T-helper 2 cell treated with Interferon-gamma antibody and Interleukin-4, amounts not matched to agents 5 μg/mL and 100 μg/mL, for 36 hours (primary cell): Measurements from ENCODE around the gene KIAA1549.
A peak's percentile ranks its signal among the peaks of the same experiment; 100 is the strongest.
"Not testable (repeated sequence)": the region's sequence is repeated elsewhere in the genome, so short reads cannot be mapped to it uniquely, and the experiment has no call there.

Source experiments
- DNase-seq: peaks from one replicate; pipeline ENCODE4 v3.0.0; 2021; ENCODE audit warnings: low spot score
- H3K27ac Mint-ChIP-seq: one replicate; pipeline ENCODE4 v1.8.0; 2021; ENCODE audit warnings: mild to moderate bottlenecking, mixed read lengths
- H3K27me3 Mint-ChIP-seq: one replicate; pipeline ENCODE4 v1.8.0; 2021; ENCODE audit warnings: low read depth, mixed read lengths
- H3K36me3 Mint-ChIP-seq: one replicate; pipeline ENCODE4 v1.8.0; 2021; ENCODE audit warnings: low read depth, mixed read lengths
- H3K4me1 Mint-ChIP-seq: one replicate; pipeline ENCODE4 v1.8.0; 2021; ENCODE audit warnings: low read depth, mixed read lengths
- H3K4me3 Mint-ChIP-seq: one replicate; pipeline ENCODE4 v1.8.0; 2022; ENCODE audit warnings: mild to moderate bottlenecking, moderate library complexity, mixed read lengths
- H3K9me3 Mint-ChIP-seq: one replicate; pipeline ENCODE4 v1.8.0; 2021; ENCODE audit warnings: mixed read lengths

The KIAA1549 gene

DNA sequence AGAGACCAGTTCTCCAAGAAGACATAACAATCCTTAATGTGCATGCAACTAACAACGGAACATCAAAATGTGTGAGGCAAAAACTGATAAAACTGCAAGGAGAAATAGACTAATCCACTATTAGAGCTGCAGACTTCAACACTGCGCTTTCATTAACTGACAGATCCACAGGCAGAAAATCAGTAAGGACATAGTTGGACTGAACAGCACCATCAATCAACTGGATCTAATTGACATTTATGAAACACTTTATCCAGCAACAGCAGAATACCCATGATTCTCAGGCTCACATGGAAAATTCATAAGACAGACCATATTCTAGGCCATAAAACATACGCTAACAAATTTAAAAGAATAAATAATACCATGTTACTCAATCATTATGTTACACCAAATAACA is 161.6 kb downstream of the KIAA1549 start:
- DNase-seq = no peak
- Mint-ChIP-seq H3K27me3 (no peaks in the 10 kb centered on the region), H3K4me3 (no peak overlapping the region), H3K27ac (no peak overlapping the region), H3K4me1 (peaks cover 13% of the 10 kb centered on the region), H3K9me3 (no peaks in the 10 kb centered on the region), H3K36me3 (peaks cover 3% of the 10 kb centered on the region)

DNA sequence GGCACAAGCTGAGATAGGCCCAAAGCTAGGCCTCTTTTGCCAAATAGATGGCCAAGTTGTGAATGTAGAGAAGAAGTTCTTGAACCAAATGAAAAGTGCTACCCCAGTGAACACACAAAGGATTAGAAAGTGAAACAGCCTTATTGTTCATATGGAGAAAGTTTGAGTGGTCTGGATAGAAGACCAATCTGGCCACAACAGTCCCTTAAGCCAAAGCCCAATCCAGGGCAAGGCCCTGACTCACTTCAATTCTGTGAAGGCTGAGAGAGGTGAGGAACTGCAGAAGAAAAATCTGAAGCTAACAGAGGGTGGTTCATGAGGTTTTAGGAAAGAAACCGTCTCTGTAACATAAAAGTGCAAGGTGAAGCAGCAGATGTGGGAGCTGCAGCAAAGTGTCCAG is 164.5 kb downstream of the KIAA1549 start:
- no peak overlapping the region for H3K27ac Mint-ChIP-seq
- no peak overlapping the region for H3K4me3 Mint-ChIP-seq
- DNase-seq = peak; percentile 12
- H3K9me3 Mint-ChIP-seq = no peaks in the 10 kb centered on the region
- H3K27me3 Mint-ChIP-seq = no peaks in the 10 kb centered on the region
- peaks cover 5% of the 10 kb centered on the region for H3K36me3 Mint-ChIP-seq
- peaks cover 30% of the 10 kb centered on the region for H3K4me1 Mint-ChIP-seq

DNA sequence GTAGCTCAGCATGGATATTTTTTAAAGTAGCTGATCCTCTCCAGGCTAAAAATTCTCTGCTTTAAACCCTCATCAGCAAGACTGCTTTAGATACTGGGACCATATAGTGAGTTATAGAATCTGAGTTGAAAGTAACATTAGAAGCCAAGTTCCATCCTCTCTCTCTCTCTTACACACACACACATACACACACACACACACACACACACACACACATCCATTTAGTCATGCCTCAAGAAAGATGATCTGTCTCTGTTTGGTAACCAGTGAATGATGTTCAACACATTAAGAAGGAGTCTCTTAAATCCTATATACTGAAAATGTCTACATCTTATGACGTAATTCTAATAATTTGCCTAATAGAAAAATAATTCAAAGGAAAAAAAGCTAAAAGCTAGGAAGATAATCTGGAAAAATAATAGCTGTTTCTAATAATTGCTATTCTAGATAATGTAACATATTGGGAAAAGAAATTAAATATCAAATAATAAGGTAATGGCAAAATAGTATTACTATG is 166.3 kb downstream of the KIAA1549 start:
- Mint-ChIP-seq H3K27ac (no peak overlapping the region), H3K4me1 (peaks cover 30% of the 10 kb centered on the region), H3K36me3 (peaks cover 5% of the 10 kb centered on the region), H3K27me3 (no peaks in the 10 kb centered on the region), H3K9me3 (no peaks in the 10 kb centered on the region), H3K4me3 (peak overlapping the region; percentile 3)
- no peak for DNase-seq

DNA sequence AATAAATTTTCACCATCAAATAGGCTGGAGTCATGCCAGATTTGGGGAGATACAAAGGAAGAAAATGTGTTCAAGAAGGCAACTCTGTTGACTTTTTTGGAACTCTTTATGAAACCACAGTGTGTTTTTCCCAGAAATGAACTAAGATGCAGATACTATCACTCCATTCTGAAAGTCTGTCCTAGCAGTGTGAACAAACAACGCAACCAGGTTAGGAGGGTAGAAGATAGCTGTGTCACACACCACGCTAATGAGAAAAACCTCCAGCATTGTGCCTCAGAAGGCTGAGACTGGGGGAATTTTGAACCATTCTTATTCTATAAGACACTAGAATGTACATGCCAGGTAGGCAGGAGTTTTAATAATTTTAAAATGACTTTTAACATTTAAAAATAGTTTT is 167.2 kb downstream of the KIAA1549 start:
- Mint-ChIP-seq H3K9me3 (no peaks in the 10 kb centered on the region), H3K36me3 (peaks cover 5% of the 10 kb centered on the region), H3K4me1 (peaks cover 30% of the 10 kb centered on the region), H3K27me3 (no peaks in the 10 kb centered on the region), H3K4me3 (peak overlapping the region; percentile 40), H3K27ac (peak overlapping the region; percentile 60)
- DNase-seq = peak; percentile 28

DNA sequence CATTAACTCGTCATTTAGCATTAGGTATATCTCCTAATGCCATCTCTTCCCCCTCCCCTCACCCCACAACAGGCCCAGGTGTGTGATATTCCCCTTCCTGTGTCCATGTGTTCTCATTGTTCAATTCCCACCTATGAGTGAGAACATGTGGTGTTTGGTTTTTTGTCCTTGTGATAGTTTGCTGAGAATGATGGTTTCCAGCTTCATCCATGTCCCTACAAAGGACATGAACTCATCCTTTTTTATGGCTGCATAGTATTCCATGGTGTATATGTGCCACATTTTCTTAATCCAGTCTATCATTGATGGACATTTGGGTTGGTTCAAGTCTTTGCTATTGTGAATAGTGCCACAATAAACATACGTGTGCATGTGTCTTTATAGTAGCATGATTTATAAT is 169.9 kb downstream of the KIAA1549 start:
- not testable (repeated sequence) for H3K36me3 Mint-ChIP-seq, H3K9me3 Mint-ChIP-seq, H3K27ac Mint-ChIP-seq, H3K27me3 Mint-ChIP-seq, H3K4me3 Mint-ChIP-seq, DNase-seq
- H3K4me1 Mint-ChIP-seq = peaks cover 24% of the 10 kb centered on the region

DNA sequence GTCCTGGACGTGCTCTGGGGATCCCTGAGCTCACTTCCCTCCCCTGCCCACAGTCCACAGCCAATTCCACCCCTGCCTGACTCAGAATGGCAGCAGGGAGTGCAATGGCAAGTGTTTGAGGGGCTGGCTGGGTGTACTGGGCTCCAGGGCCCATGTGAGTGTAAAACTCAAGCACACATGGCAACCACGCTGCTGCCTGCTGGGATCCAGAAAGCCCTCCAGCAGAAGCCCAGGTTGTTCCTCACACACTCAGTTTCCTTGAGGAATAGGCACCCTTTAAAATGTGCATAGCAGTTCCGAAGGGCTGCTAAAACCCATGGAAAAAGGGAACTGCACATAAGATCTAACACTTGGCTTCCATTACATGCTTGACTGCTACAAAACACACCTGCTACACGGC is 171.8 kb downstream of the KIAA1549 start:
- no peak overlapping the region for H3K4me3 Mint-ChIP-seq
- H3K9me3 Mint-ChIP-seq = peaks cover 5% of the 10 kb centered on the region
- peaks cover 12% of the 10 kb centered on the region for H3K27me3 Mint-ChIP-seq
- peaks cover 21% of the 10 kb centered on the region for H3K4me1 Mint-ChIP-seq
- DNase-seq = no peak
- no peak overlapping the region for H3K27ac Mint-ChIP-seq
- peaks cover 2% of the 10 kb centered on the region for H3K36me3 Mint-ChIP-seq

DNA sequence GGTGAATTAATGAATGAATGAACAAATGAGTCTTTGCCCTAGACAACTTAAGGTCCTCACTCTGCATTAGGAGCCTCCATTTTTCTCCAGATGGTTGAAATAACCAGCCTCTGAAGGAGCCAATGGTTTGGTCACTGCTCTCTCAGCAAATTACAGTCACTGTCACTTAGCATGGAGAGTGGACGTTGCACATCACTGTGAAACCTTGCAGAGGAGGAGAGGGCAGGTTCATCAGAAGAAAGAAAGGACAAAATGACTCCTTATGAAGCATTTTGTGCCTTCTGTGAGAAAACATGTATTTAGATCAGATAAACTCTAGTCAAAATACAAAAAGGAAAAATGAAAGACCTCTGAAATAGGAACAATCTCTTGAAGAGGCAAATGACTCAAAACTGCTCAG is 176.6 kb downstream of the KIAA1549 start:
- Mint-ChIP-seq H3K36me3 (no peaks in the 10 kb centered on the region), H3K9me3 (peaks cover 5% of the 10 kb centered on the region), H3K27me3 (peaks cover 18% of the 10 kb centered on the region), H3K27ac (no peak overlapping the region), H3K4me1 (peaks cover 6% of the 10 kb centered on the region), H3K4me3 (no peak overlapping the region)
- DNase-seq = no peak

DNA sequence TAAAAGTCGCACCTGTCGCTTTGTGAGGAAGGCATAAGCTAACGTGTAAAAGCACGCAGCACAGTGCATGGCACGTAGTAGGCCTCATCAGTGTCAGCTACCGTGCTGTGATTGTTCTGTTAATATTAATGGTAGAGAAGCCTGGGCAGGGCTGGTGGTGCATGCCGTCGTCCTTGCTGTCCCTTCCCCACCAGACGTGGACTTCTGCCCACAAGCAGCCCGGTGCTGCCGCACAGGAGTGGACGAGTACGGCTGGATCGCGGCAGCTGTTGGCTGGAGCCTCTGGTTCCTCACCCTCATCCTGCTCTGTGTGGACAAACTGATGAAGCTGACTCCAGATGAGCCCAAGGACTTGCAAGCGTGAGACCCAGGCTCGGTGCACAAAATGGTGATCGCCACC is 178.5 kb downstream of the KIAA1549 start:
- no peaks in the 10 kb centered on the region for H3K36me3 Mint-ChIP-seq
- no peak for DNase-seq
- peaks cover 23% of the 10 kb centered on the region for H3K27me3 Mint-ChIP-seq
- no peak overlapping the region for H3K27ac Mint-ChIP-seq
- H3K4me1 Mint-ChIP-seq = peaks cover 6% of the 10 kb centered on the region
- no peaks in the 10 kb centered on the region for H3K9me3 Mint-ChIP-seq
- no peak overlapping the region for H3K4me3 Mint-ChIP-seq

DNA sequence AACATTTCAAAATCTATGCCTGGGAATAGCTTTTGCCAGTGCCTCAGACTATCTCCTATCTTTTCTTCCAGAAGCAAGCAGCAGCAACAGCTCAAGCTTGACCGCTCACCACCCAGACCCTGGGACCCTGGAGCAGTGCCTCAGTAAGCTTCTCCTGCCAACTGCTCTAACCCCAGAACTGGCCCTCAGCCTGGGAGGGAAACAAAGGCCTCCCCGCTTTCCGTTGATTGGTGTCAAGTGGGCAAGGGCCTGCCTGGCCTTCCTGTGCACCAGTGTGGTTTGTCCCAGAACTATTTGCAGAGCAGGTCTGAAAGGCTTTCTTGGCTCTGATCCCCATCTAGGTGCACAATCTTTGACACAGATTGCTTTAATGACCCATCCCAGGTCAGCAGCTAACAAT is 179.9 kb downstream of the KIAA1549 start:
- peaks cover 6% of the 10 kb centered on the region for H3K4me1 Mint-ChIP-seq
- peaks cover 30% of the 10 kb centered on the region for H3K27me3 Mint-ChIP-seq
- H3K36me3 Mint-ChIP-seq = no peaks in the 10 kb centered on the region
- H3K4me3 Mint-ChIP-seq = no peak overlapping the region
- no peak for DNase-seq
- no peak overlapping the region for H3K27ac Mint-ChIP-seq
- H3K9me3 Mint-ChIP-seq = no peaks in the 10 kb centered on the region

DNA sequence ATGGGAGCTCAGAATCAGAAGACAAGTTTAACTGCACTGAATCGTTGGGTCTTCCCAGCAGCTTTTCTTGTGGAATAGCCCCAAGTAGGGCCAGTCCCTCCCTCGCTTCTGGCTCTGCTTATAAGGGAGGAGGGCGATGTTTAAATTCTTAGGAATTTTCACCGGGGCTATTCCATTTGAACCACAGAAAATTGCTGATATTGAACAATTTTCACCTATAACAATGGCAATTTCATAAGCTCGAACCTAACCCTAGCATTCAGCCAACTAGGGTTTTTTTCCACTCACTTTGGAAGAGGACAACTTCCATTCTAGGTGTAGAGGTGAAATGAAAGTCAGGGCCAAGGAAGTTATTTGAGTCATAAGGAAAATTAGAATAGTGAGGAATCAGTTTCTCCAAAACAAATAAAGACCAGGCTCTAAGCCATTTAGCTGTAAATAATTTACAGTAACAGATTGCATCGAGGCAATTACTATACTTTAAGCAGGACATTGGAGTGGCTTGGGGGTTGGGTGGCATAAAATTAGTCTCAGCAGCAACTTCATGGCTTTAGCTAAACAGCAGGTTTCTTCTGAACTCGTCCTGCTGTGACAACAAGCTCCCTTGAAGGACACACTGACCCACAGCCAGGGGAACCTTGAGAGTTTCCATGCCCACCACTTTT is 181.7 kb downstream of the KIAA1549 start:
- no peaks in the 10 kb centered on the region for H3K4me1 Mint-ChIP-seq
- no peak for DNase-seq
- H3K27me3 Mint-ChIP-seq = peaks cover 21% of the 10 kb centered on the region
- H3K27ac Mint-ChIP-seq = no peak overlapping the region
- no peak overlapping the region for H3K4me3 Mint-ChIP-seq
- H3K36me3 Mint-ChIP-seq = no peaks in the 10 kb centered on the region
- no peaks in the 10 kb centered on the region for H3K9me3 Mint-ChIP-seq

DNA sequence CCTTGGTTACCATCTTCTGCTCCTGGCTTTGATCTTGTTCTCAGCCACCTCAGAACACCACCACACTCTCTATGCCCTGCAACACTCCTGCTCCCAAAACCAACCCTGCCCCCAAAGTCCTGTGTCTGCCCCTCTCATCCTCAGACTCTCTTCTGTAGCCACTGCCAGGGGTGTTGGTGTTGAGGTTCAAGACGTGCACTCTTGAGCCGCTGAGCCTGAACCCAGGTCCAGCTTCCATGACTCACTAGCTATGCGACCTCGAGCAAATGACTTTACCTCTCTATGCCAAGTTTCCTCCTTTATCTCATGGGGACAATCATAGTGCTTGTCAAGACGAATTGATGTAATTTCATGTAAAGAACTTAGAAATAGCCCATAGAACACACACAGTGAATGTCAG is 182.4 kb downstream of the KIAA1549 start:
- Mint-ChIP-seq H3K27ac (no peak overlapping the region), H3K9me3 (no peaks in the 10 kb centered on the region), H3K4me1 (no peaks in the 10 kb centered on the region), H3K4me3 (no peak overlapping the region), H3K36me3 (no peaks in the 10 kb centered on the region), H3K27me3 (peaks cover 15% of the 10 kb centered on the region)
- no peak for DNase-seq

DNA sequence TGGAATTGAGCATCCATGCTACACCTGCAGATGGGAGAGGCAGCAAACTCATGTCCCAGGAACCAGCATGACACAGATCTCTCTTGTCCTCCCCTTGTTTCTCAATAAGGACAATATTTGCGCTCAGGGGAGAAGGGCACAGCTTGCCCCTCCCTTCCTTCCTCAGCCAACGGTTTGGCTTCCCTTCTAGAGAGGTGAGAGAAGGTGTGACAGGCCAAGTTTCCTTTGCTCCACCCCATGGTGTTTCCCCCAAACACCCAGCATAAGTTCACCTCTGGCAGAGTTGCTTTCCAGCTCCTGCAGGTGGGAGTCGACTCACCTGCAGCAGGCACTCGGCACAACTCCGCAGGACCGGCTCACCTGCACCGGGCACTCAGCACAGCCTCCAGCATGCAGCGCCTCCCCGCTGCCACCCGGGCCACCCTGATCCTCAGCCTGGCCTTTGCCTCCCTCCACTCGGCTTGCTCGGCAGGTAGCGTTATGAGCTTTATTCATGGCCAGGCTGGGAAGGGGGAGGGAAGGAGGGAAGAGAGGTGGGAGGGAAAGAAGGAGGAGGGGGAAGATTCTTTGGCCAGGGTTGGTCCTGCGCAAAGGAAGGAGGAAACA is 183.4 kb downstream of the KIAA1549 start, which contains the start of the genes ATP6V0A4 and TMEM213:
Gene ATP6V0A4, minus strand, starts transcription at position 482 of the 606 bp plus-strand sequence. CDS start 26,949 bp downstream, outside the sequence.
Gene TMEM213, plus strand, starts transcription at position 280 of the 606 bp plus-strand sequence. Its CDS starts 111 bp downstream, at position 391.
- Mint-ChIP-seq H3K9me3 (no peaks in the 10 kb centered on the region), H3K4me3 (no peak within 1 kb of the TSS), H3K27me3 (peaks cover 14% of the 10 kb centered on the region), H3K27ac (no peak within 1 kb of the TSS), H3K4me1 (no peaks in the 10 kb centered on the region), H3K36me3 (no peaks in the 10 kb centered on the region)
- no peak for DNase-seq

DNA sequence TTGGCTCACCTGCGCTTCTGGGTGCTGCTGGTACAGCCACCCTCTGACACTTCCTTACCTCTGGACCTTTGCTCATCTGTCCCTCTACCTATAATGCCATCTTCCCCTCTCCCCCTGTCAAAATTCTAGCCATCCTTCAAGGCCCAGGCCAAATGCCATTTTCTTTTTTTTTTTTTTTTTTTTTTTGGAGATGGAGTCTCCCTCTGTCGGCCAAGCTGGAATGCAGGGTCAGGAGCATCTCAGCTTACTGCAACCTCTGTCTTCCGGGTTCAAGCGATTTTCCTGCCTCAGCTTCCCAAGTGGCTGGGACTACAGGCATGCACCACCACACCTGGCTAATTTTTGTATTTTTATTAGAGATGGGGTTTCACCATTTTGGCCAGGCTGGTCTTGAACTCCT is 184.1 kb downstream of the KIAA1549 start:
- DNase-seq, H3K9me3 Mint-ChIP-seq, H3K4me1 Mint-ChIP-seq, H3K36me3 Mint-ChIP-seq, H3K27ac Mint-ChIP-seq, H3K4me3 Mint-ChIP-seq: not testable (repeated sequence)
- H3K27me3 Mint-ChIP-seq = peaks cover 16% of the 10 kb centered on the region

DNA sequence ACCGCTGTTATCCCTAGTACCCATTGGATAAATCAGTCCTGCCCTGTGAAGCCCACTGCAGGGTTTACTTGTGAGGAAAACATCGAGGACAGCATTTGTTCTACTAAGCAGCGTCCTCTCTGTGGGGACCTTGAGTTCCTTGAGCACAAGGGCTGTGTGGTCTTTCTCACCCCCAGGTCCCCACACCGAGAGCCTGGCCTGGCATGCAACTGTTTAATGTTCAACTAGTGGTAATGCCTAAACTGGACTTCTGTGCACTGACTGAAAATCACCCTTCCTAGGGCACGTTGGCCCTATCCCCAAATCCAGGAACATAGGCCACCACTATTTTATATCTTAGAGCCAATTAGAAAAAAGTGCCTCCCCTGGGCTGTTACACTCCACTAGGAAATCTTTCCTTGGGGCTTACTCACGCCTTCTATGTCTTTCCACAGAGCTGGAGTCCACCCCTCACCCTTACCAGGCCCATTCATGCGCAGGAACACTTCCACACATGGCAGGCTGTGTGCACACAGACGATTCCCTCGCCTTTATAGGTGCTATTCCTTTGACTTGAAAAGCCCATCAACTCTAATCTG is 185.1 kb downstream of the KIAA1549 start:
- Mint-ChIP-seq H3K4me3 (no peak overlapping the region), H3K36me3 (no peaks in the 10 kb centered on the region), H3K4me1 (no peaks in the 10 kb centered on the region), H3K9me3 (no peaks in the 10 kb centered on the region), H3K27me3 (peaks cover 21% of the 10 kb centered on the region), H3K27ac (no peak overlapping the region)
- no peak for DNase-seq
